GM12875 (cell line): ENCODE data around the gene C3orf22.

ENCODE experiments used
- H3K4me3 ChIP-seq: one replicate; pipeline ENCODE4 v1.5.1; 2011; ENCODE audit warnings: low read depth, low read length, control low read depth
- TF ChIP-seq, protein P1 (sequence below): IDR thresholded peaks from 2 replicates; pipeline ENCODE4 v1.5.1; 2011; ENCODE audit warnings: low read depth, mild to moderate bottlenecking, control low read depth, inconsistent platforms, low read length, moderate library complexity, borderline replicate concordance; ENCODE audit not compliant: insufficient read depth

The C3orf22 gene

DNA sequence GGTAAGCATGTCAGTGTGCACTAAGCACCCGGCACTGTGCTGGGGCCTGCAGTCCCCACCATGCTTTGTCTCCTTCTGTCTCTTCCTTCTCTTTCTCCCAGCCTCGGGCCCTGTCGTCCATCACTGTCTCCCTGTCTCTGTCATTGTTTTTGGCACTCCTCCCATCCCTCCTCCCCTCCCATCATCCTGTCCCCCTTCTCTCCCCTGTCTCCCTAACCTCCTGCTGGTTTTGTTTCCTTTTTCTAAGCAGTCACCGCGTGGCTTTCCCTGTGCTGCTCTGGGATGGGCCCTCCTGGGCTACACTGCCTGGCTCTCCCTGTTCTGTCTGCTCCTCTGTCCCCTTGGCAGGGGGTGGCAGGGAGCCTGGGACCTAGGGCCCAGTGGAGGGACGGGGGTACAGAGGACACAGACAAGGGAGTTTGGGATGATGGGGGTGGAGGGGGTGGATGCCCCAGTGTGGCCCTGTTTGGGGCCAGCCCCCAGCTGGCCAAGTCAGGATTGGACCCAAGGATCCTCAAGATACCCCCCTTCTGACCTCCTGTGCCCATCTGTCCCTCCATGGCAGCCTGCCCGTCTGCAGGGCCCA is 29.1 kb downstream of the C3orf22 start:
- TF ChIP-seq, protein P1, sequence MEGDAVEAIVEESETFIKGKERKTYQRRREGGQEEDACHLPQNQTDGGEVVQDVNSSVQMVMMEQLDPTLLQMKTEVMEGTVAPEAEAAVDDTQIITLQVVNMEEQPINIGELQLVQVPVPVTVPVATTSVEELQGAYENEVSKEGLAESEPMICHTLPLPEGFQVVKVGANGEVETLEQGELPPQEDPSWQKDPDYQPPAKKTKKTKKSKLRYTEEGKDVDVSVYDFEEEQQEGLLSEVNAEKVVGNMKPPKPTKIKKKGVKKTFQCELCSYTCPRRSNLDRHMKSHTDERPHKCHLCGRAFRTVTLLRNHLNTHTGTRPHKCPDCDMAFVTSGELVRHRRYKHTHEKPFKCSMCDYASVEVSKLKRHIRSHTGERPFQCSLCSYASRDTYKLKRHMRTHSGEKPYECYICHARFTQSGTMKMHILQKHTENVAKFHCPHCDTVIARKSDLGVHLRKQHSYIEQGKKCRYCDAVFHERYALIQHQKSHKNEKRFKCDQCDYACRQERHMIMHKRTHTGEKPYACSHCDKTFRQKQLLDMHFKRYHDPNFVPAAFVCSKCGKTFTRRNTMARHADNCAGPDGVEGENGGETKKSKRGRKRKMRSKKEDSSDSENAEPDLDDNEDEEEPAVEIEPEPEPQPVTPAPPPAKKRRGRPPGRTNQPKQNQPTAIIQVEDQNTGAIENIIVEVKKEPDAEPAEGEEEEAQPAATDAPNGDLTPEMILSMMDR, result no peak
- no peak overlapping the region for H3K4me3 ChIP-seq

DNA sequence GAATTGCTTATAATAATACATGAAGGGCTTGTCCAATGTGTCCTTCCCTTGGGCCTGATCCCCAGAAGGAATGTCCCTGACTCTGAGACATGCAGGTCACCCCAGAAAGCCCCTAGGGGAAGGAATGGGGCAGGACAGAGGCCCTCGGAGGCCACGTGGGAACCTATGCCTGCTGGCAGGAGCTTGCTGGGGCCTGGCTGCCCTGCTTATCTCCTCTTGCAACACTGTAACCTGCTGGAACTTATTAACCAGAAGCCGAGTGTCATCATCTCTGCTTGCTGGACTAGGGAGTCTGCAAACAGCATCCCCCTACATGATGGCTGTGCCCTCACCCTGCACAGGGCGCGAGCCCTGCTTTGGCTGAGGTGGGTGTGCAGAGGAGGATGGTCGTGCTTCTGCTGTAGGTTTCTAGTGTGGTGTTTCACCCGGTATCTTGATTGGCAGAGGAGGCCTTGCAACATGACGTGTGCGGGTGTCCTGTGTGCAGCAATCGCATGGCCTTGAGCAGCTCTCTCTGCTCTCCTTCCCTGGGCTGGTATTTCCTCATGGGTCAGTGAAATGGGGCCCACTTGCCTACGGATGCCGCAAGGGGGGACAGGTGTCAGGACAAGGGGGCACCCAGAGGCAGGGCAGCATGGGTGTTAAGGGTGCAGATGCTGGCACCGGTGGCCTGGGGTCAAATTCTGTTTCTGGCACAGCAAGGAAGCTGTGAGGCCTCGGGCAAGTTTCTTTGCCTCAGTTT is 29.8 kb downstream of the C3orf22 start:
- H3K4me3 ChIP-seq, result no peak overlapping the region
- TF ChIP-seq, protein P1, result no peak

DNA sequence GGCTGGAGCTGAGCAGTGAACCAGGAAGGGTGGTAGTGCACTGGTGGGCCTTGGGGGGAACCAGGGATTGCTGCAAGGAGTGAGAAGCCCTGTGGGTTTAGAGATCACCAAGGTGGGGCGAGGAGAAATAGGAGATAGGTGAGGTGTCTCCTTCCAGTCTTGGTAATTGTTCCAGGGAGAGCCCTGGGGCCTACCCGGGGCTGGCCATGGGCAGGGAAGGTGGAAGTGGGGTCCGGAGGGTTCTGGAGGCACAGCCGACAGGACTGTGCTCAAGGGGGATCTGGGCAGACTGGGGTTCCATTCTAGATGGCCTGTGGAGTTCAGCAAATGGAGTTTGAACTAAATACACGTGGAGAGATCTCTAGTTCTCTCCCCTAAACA is 30.3 kb downstream of the C3orf22 start:
- TF ChIP-seq, protein P1, result no peak
- H3K4me3 ChIP-seq, result no peak overlapping the region

DNA sequence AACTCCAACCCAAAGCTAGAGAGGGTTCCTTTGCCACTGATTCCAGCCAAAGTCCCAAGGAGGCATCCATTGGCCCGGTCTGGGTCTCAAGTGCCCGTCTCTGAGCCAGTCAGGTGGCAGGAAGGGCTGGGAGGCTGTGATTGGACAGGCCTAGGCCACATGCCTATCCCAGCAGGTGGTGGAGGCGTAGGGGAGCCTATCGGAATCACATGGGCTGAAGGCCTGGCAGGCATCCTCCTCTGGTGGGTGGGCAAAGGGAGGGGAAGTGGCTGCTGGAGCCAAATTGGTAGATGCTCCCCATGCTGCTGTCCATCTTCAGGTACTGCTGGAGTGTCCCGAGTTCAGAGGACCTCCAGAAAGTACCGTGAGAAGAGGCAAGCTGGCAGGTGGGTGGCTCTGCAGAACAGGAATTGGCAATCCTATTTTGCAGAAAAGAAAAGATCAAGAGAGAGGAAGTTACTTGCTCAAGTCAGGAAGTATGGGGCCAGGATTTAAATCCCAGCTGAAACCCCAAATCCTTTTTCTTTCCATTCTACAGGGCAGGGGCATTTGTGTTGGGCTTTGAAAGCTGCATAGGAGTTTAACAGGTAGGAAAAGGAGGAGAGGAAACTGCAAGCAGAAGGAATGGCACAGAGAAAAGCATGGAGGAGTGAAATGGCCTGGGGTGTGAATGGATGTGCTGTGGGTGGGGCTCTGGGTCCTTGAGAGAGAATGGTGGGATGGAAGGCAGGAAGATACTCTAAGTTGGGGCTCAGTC is 31.1 kb downstream of the C3orf22 start:
- TF ChIP-seq, protein P1, result no peak
- no peak overlapping the region for H3K4me3 ChIP-seq

DNA sequence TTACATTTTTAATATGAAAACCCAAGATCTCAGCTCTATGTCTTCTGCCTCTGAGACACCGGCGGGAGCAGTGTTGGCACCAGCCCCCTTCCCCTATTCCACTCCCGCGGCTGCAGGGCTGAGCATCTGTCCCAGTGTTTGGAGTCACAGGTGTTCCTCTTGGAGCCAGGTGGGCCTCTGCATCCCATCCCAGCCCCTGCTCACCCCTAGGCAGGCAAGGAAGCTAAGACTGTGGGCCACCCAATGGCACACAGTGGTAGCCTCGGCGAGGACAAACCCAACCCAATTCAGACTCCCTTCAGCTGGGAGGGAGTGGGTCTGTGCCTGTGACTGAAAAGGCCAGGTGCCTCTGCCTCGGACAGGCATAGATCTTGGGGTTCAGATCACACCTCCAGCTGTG is 31.7 kb downstream of the C3orf22 start:
- no peak overlapping the region for H3K4me3 ChIP-seq
- TF ChIP-seq, protein P1, result no peak

DNA sequence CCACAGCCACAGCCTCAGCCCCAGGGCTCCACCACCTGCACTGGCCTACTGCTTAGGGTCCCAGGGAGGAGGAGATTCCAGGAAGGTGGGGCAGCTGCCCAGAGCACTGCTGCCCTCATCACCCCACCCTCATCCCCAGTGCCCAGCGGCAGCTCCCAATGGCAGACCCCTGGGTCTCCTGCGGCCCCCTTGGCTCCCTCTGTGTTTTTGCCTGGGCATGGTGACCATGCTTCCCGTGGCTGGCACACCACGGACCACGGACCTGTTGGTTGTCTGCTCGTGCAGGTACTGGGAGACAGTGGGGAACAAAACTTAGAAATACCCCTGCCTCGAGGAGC is 32.1 kb downstream of the C3orf22 start:
- H3K4me3 ChIP-seq, result no peak overlapping the region
- TF ChIP-seq, protein P1, result no peak
